SK-N-SH (cell line): Measurements from ENCODE around the gene POU4F2. TPM values are rescaled to one million over a fixed set of nuclear protein-coding genes. Genes with fewer than 3 reads are reported as not detected.
"Not testable (repeated sequence)": the region's sequence is repeated elsewhere in the genome, so short reads cannot be mapped to it uniquely, and the experiment has no call there.

Experiments
- CTCF ChIA-PET: fragments of 300-600, 350-600 bp; formaldehyde crosslinking; extraction: SDS; loops from one replicate; lab custom pipeline; 2021; lab: Yijun Ruan, JAX
- POLR2A ChIA-PET: fragments of 350-600 bp; sonication (Branson Sonifier 250); formaldehyde crosslinking; extraction: SDS; loops from one replicate; lab custom pipeline; 2020; ENCODE audit warnings: antibody characterized with exemption, inconsistent platforms; lab: Yijun Ruan, JAX
- DNase-seq: peaks from one replicate; pipeline ENCODE4 v3.0.0; 2012
- H2AFZ ChIP-seq: fragments of 200-600 bp; sonication (generic); 2 replicates; pipeline ENCODE4 v1.8.1; 2016; ENCODE audit warnings: antibody characterized with exemption, mild to moderate bottlenecking, low read depth
- H3F3A ChIP-seq: fragments of 200-600 bp; sonication (generic); replicated peaks from 2 replicates; pipeline ENCODE3; 2016; ENCODE audit warnings: antibody characterized with exemption, mild to moderate bottlenecking; ENCODE audit not compliant: insufficient read depth
- H3K27ac ChIP-seq, 2 experiments: fragments of 200-500 bp in 1 of 2; fragments of 200-600 bp in 1 of 2; sonication (Bioruptor generic) in 1 of 2; sonication (generic), shearing (Covaris generic) in 1 of 2; 2 replicates each; pipeline versions ENCODE4 v1.5.1 to v1.6.1; 2014 to 2016; ENCODE audit warnings: low read depth in 2 of 2, inconsistent platforms in 1 of 2, low read length in 1 of 2, mild to moderate bottlenecking in 1 of 2, mixed read lengths in 1 of 2
- H3K27me3 ChIP-seq: fragments of 200-600 bp; sonication (generic), shearing (Covaris generic); 2 replicates; pipeline ENCODE4 v1.6.1; 2016; ENCODE audit warnings: mixed run types; ENCODE audit not compliant: insufficient read depth
- H3K36me3 ChIP-seq, 2 experiments: fragments of 200-500 bp in 1 of 2; fragments of 200-600 bp in 1 of 2; sonication (Bioruptor generic) in 1 of 2; sonication (generic) in 1 of 2; replicated peaks in 1 of 2; 2 replicates each; pipeline versions ENCODE3 to v1.5.1; 2014 to 2016; ENCODE audit warnings: low read length in 1 of 2, mild to moderate bottlenecking in 1 of 2; ENCODE audit not compliant: insufficient read depth in 2 of 2, control insufficient read depth in 1 of 2
- H3K4me1 ChIP-seq, 2 experiments: fragments of 200-500 bp in 1 of 2; fragments of 200-600 bp in 1 of 2; sonication (Bioruptor generic) in 1 of 2; sonication (generic), shearing (Covaris generic) in 1 of 2; 2 replicates each; pipeline versions ENCODE4 v1.5.1 to v1.6.1; 2014 to 2016; ENCODE audit warnings: low read depth in 1 of 2, low read length in 1 of 2, mixed run types in 1 of 2; ENCODE audit not compliant: insufficient read depth in 2 of 2, control insufficient read depth in 1 of 2
- H3K4me2 ChIP-seq: fragments of 200-600 bp; sonication (generic), shearing (Covaris generic); 2 replicates; pipeline ENCODE4 v1.6.1; 2017; ENCODE audit warnings: mixed run types
- H3K4me3 ChIP-seq, 2 experiments: fragments of 200-500 bp in 1 of 2; fragments of 200-600 bp in 1 of 2; sonication (Bioruptor generic) in 1 of 2; sonication (generic), shearing (Covaris generic) in 1 of 2; 2 replicates each; pipeline versions ENCODE4 v1.5.1 to v1.8.1; 2014 to 2016; ENCODE audit warnings: low read depth in 2 of 2, inconsistent platforms in 1 of 2, low read length in 1 of 2, mild to moderate bottlenecking in 1 of 2, mixed read lengths in 1 of 2, moderate library complexity in 1 of 2
- H3K79me2 ChIP-seq: fragments of 200-600 bp; sonication (generic); 2 replicates; pipeline ENCODE4 v1.8.1; 2017; ENCODE audit warnings: mild to moderate bottlenecking; ENCODE audit not compliant: insufficient read depth
- H3K9ac ChIP-seq: fragments of 200-600 bp; sonication (generic); 2 replicates; pipeline ENCODE4 v1.6.1; 2017; ENCODE audit warnings: mixed run types
- H3K9me2 ChIP-seq: fragments of 200-600 bp; sonication (generic); 2 replicates; pipeline ENCODE4 v1.6.1; 2017; ENCODE audit warnings: mixed run types
- H3K9me3 ChIP-seq: fragments of 200-600 bp; sonication (generic); 2 replicates; pipeline ENCODE4 v1.6.1; 2017; ENCODE audit warnings: mixed run types, mild to moderate bottlenecking, moderate library complexity
- H4K20me1 ChIP-seq: fragments of 200-600 bp; sonication (generic); 2 replicates; pipeline ENCODE4 v1.6.1; 2017; ENCODE audit warnings: mild to moderate bottlenecking, mixed run types; ENCODE audit not compliant: insufficient read depth
- ELF1 ChIP-seq: IDR thresholded peaks from 2 replicates; pipeline ENCODE4 v1.4.0; 2012
- EP300 ChIP-seq, 2 experiments: IDR thresholded peaks; 2 replicates each; pipeline versions ENCODE4 v1.4.0 to v1.6.1; 2012; ENCODE audit warnings: borderline replicate concordance in 1 of 2, low read depth in 1 of 2, low read length in 1 of 2
- FOXJ3 ChIP-seq: sonication (generic); formaldehyde crosslinking; IDR thresholded peaks from 2 replicates; pipeline ENCODE4 v1.5.1; 2020; ENCODE audit warnings: mild to moderate bottlenecking, missing genetic modification reagents
- GATA2 ChIP-seq: sonication (generic); formaldehyde crosslinking; IDR thresholded peaks from 2 replicates; pipeline ENCODE4 v1.5.0; 2020; ENCODE audit warnings: mild to moderate bottlenecking, missing genetic modification reagents
- JUND ChIP-seq: IDR thresholded peaks from 2 replicates; pipeline ENCODE4 v1.4.0; 2012
- MEF2A ChIP-seq: IDR thresholded peaks from 2 replicates; pipeline ENCODE4 v1.4.0; 2012; ENCODE audit warnings: low read depth, borderline replicate concordance
- MXI1 ChIP-seq: IDR thresholded peaks from 2 replicates; pipeline ENCODE4 v1.6.1; 2012; ENCODE audit warnings: mild to moderate bottlenecking, low read depth, low read length, improper control_type of control experiment
- NRF1 ChIP-seq: IDR thresholded peaks from 2 replicates; pipeline ENCODE4 v1.6.1; 2012; ENCODE audit warnings: low read depth, mild to moderate bottlenecking, low read length
- RAD21 ChIP-seq: IDR thresholded peaks from 2 replicates; pipeline ENCODE4 v1.6.1; 2012; ENCODE audit warnings: mild to moderate bottlenecking, low read length
- RFX5 ChIP-seq: IDR thresholded peaks from 2 replicates; pipeline ENCODE4 v1.6.1; 2012; ENCODE audit warnings: mild to moderate bottlenecking, improper control_type of control experiment, low read length
- RXRA ChIP-seq: IDR thresholded peaks from 2 replicates; pipeline ENCODE4 v1.4.0; 2012; ENCODE audit warnings: low read depth, mild to moderate bottlenecking, borderline replicate concordance
- SIN3A ChIP-seq: IDR thresholded peaks from 2 replicates; pipeline ENCODE4 v1.6.1; 2012; ENCODE audit warnings: low read depth, mild to moderate bottlenecking, low read length, moderate library complexity, borderline replicate concordance
- TEAD4 ChIP-seq: IDR thresholded peaks from 2 replicates; pipeline ENCODE4 v1.4.0; 2012; ENCODE audit warnings: mild to moderate bottlenecking, borderline replicate concordance; ENCODE audit not compliant: insufficient read depth
- USF2 ChIP-seq: fragments of 150-350 bp; IDR thresholded peaks from 2 replicates; pipeline ENCODE4 v1.6.1; 2017; ENCODE audit warnings: antibody characterized with exemption, low read length, low read depth, borderline replicate concordance
- YY1 ChIP-seq: IDR thresholded peaks from 2 replicates; pipeline ENCODE4 v1.4.0; 2012; ENCODE audit warnings: low read depth, mild to moderate bottlenecking
- WGBS: methylation state at CpG from one replicate; pipeline ENCODE4 v1.1.6; 2017; ENCODE audit warnings: low lambda C conversion rate; 5-methylcytosine and 5-hydroxymethylcytosine counted together
- polyA plus RNA-seq, 3 experiments: library from polyadenylated mRNA; depleted of rRNA; stranded (reverse); fragments of >200 nt; gene quantifications; 2 replicates each; pipeline ENCODE4 v1.2.3, GENCODE V29; 2012
- TF ChIP-seq, protein P1 (sequence below): IDR thresholded peaks from 2 replicates; pipeline ENCODE4 v1.6.1; 2012; ENCODE audit warnings: mild to moderate bottlenecking, low read depth, low read length, moderate library complexity
- TF ChIP-seq, protein P2 (sequence below): fragments of 150-350 bp; IDR thresholded peaks from 2 replicates; pipeline ENCODE4 v1.6.1; 2016; ENCODE audit warnings: mild to moderate bottlenecking, low read depth, low read length
- TF ChIP-seq, protein P3 (sequence below): IDR thresholded peaks from 2 replicates; pipeline ENCODE4 v1.4.0; 2012; ENCODE audit warnings: low read depth, borderline replicate concordance

POU4F2 gene
- polyA plus RNA-seq, 1 of the 3 experiments (the other 2 are of a cell fraction), result not detected

DNA sequence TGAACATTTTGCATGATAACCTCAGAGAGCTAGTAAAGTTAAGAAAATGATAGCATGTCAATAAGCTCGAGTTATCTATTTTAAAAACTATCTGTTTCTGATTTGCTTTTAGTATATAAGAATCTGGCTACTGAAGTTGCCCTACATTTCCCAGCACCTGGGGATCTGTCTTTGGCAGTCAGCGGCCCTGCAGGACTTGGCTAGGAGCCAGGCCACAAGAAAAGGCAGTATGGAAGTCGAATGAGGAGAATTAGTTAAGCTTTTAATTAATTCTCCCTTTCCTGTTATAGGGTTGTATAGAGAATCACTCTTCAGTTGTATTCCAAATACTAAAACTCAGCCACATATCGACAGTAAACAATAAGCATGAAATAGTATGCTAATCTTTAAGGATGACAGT, 22.7 kb downstream of the POU4F2 start:
- no peaks in the 10 kb centered on the region for H3K27me3 ChIP-seq
- H3K9ac ChIP-seq, result no peak overlapping the region
- TF ChIP-seq YY1, result no peak
- TF ChIP-seq, protein P1, sequence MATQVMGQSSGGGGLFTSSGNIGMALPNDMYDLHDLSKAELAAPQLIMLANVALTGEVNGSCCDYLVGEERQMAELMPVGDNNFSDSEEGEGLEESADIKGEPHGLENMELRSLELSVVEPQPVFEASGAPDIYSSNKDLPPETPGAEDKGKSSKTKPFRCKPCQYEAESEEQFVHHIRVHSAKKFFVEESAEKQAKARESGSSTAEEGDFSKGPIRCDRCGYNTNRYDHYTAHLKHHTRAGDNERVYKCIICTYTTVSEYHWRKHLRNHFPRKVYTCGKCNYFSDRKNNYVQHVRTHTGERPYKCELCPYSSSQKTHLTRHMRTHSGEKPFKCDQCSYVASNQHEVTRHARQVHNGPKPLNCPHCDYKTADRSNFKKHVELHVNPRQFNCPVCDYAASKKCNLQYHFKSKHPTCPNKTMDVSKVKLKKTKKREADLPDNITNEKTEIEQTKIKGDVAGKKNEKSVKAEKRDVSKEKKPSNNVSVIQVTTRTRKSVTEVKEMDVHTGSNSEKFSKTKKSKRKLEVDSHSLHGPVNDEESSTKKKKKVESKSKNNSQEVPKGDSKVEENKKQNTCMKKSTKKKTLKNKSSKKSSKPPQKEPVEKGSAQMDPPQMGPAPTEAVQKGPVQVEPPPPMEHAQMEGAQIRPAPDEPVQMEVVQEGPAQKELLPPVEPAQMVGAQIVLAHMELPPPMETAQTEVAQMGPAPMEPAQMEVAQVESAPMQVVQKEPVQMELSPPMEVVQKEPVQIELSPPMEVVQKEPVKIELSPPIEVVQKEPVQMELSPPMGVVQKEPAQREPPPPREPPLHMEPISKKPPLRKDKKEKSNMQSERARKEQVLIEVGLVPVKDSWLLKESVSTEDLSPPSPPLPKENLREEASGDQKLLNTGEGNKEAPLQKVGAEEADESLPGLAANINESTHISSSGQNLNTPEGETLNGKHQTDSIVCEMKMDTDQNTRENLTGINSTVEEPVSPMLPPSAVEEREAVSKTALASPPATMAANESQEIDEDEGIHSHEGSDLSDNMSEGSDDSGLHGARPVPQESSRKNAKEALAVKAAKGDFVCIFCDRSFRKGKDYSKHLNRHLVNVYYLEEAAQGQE, result no peak
- no peak for TF ChIP-seq JUND
- no peak for TF ChIP-seq SIN3A
- no peak for TF ChIP-seq EP300 (IDR thresholded peaks at IDR 0.05; ENCODE audit: borderline replicate concordance in 1 of 2, low read depth in 1 of 2, low read length in 1 of 2)
- no peak for TF ChIP-seq RAD21
- no peak for TF ChIP-seq USF2
- TF ChIP-seq RXRA, result no peak
- no peak for TF ChIP-seq MXI1
- TF ChIP-seq, protein P2, sequence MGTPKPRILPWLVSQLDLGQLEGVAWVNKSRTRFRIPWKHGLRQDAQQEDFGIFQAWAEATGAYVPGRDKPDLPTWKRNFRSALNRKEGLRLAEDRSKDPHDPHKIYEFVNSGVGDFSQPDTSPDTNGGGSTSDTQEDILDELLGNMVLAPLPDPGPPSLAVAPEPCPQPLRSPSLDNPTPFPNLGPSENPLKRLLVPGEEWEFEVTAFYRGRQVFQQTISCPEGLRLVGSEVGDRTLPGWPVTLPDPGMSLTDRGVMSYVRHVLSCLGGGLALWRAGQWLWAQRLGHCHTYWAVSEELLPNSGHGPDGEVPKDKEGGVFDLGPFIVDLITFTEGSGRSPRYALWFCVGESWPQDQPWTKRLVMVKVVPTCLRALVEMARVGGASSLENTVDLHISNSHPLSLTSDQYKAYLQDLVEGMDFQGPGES, result no peak
- TF ChIP-seq RFX5, result no peak
- TF ChIP-seq FOXJ3 (CRISPR knock-in tag), result no peak
- no peak for TF ChIP-seq NRF1
- no peak for TF ChIP-seq GATA2 (CRISPR knock-in tag)
- TF ChIP-seq, protein P3, sequence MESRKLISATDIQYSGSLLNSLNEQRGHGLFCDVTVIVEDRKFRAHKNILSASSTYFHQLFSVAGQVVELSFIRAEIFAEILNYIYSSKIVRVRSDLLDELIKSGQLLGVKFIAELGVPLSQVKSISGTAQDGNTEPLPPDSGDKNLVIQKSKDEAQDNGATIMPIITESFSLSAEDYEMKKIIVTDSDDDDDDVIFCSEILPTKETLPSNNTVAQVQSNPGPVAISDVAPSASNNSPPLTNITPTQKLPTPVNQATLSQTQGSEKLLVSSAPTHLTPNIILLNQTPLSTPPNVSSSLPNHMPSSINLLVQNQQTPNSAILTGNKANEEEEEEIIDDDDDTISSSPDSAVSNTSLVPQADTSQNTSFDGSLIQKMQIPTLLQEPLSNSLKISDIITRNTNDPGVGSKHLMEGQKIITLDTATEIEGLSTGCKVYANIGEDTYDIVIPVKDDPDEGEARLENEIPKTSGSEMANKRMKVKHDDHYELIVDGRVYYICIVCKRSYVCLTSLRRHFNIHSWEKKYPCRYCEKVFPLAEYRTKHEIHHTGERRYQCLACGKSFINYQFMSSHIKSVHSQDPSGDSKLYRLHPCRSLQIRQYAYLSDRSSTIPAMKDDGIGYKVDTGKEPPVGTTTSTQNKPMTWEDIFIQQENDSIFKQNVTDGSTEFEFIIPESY, result no peak
- no peak for TF ChIP-seq ELF1
- no peak for TF ChIP-seq TEAD4
- no peak for TF ChIP-seq MEF2A
- TF ChIP-seq, all 33 proteins: peak for 0
- CTCF ChIA-PET, result no interaction called here
- H3K79me2 ChIP-seq, result no peaks in the 10 kb centered on the region
- no peaks in the 10 kb centered on the region for H3K9me3 ChIP-seq
- no peak overlapping the region for H3K4me3 ChIP-seq
- DNase-seq, result no peak
- 15% methylated on average over 4 of the region's 4 CpGs for WGBS
- H3F3A ChIP-seq, result no peaks in the 10 kb centered on the region
- H3K4me1 ChIP-seq, result no peaks in the 10 kb centered on the region; a peak in 1 of 4 replicates
- no peaks in the 10 kb centered on the region for H4K20me1 ChIP-seq
- no peaks in the 10 kb centered on the region for H3K9me2 ChIP-seq
- H3K27ac ChIP-seq, result no peak overlapping the region
- no peak overlapping the region for H2AFZ ChIP-seq
- POLR2A ChIA-PET, result no interaction called here
- H3K36me3 ChIP-seq, result no peaks in the 10 kb centered on the region
- H3K4me2 ChIP-seq, result no peak overlapping the region

DNA sequence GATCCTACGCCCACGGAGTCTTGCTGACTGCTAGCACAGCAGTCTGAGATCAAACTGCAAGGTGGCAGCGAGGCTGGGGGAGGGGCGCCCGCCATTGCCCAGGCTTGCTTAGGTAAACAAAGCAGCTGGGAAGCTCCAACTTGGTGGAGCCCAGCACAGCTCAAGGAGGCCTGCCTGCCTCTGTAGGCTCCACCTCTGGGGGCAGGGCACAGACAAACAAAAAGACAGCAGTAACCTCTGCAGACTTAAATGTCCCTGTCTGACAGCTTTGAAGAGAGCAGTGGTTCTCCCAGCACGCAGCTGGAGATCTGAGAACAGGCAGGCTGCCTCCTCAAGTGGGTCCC, 25.2 kb downstream of the POU4F2 start:
- WGBS, result 30% methylated on average over 6 of the region's 6 CpGs
- H3K4me1 ChIP-seq, H3K27me3 ChIP-seq, POLR2A ChIA-PET, H3F3A ChIP-seq, H4K20me1 ChIP-seq, H2AFZ ChIP-seq, H3K36me3 ChIP-seq, CTCF ChIA-PET, DNase-seq, H3K9ac ChIP-seq, H3K9me3 ChIP-seq, H3K4me3 ChIP-seq, H3K9me2 ChIP-seq, H3K27ac ChIP-seq, H3K4me2 ChIP-seq, H3K79me2 ChIP-seq: not testable (repeated sequence)
